Testis (tissue), 3 donors: ENCODE measurements around the gene ADD3. TPM values are rescaled to one million over a fixed set of nuclear protein-coding genes. Genes with fewer than 3 reads are reported as not detected.

Experiments
- DNase-seq: peaks from one replicate; pipeline ENCODE4 v3.0.0-alpha.2; 2019
- H3K27ac ChIP-seq, 2 donors: fragments of 200-600 bp; sonication (generic); one replicate each; pipeline ENCODE4 v1.5.1; 2019
- H3K27me3 ChIP-seq: fragments of 200-600 bp; sonication (generic); one replicate; pipeline ENCODE4 v1.5.1; 2019
- H3K36me3 ChIP-seq: fragments of 200-600 bp; sonication (generic); one replicate; pipeline ENCODE4 v1.5.1; 2017; ENCODE audit warnings: low read depth; ENCODE audit errors: missing control alignments
- H3K4me1 ChIP-seq: fragments of 200-600 bp; sonication (generic); one replicate; pipeline ENCODE4 v1.5.1; 2019
- H3K4me3 ChIP-seq, 2 donors: fragments of 200-600 bp; sonication (generic); one replicate each; pipeline ENCODE4 v1.5.1; 2017 to 2019
- H3K9me3 ChIP-seq: fragments of 200-600 bp; sonication (generic); one replicate; pipeline ENCODE4 v1.5.1; 2017
- POLR2A ChIP-seq: fragments of 450-650 bp; IDR thresholded peaks from one replicate; pipeline ENCODE4 v1.6.1; 2017; ENCODE audit warnings: antibody characterized with exemption, mild to moderate bottlenecking, moderate library complexity
- WGBS, 2 donors: methylation state at CpG; one replicate each; pipeline ENCODE4 v1.1.5; 2018; 5-methylcytosine and 5-hydroxymethylcytosine counted together
- intact Hi-C: fragments of 100-400 bp; cut with DNase I; formaldehyde crosslinking; loops from one replicate; pipeline ENCODE4 v1.15.1; 2023; ENCODE audit warnings: low total_unique reads
- polyA plus RNA-seq: library from polyadenylated mRNA; stranded (reverse); fragments of 350-450 nt; fragmentation: Illumina TruSeq; extraction: RNeasy Lipid Tissue Mini Kit (QIAGEN cat#74804); gene quantifications from one replicate; pipeline ENCODE4 v1.2.3, GENCODE V29; 2014; ENCODE audit warnings: low read depth, low replicate concordance; ENCODE audit not compliant: insufficient read depth
- total RNA-seq, 2 donors: library from RNA; depleted of rRNA; stranded (reverse); fragments of >200 nt; gene quantifications; one replicate each; pipeline ENCODE4 v1.2.3, GENCODE V29; 2016
- TF ChIP-seq, protein P1 (sequence below), 3 experiments: fragments of 450-650 bp in 2 of 3; fragments of 200-600 bp in 1 of 3; sonication (generic) in 1 of 3; IDR thresholded peaks; one replicate each; pipeline ENCODE4 v1.5.1; 2016 to 2019; ENCODE audit warnings: antibody characterized with exemption in 3 of 3, mild to moderate bottlenecking in 2 of 3, moderate library complexity in 1 of 3

The ADD3 gene
- total and polyA plus RNA-seq, 3 donors from 2014 or later, result 155 to 394 (median 240) TPM

DNA sequence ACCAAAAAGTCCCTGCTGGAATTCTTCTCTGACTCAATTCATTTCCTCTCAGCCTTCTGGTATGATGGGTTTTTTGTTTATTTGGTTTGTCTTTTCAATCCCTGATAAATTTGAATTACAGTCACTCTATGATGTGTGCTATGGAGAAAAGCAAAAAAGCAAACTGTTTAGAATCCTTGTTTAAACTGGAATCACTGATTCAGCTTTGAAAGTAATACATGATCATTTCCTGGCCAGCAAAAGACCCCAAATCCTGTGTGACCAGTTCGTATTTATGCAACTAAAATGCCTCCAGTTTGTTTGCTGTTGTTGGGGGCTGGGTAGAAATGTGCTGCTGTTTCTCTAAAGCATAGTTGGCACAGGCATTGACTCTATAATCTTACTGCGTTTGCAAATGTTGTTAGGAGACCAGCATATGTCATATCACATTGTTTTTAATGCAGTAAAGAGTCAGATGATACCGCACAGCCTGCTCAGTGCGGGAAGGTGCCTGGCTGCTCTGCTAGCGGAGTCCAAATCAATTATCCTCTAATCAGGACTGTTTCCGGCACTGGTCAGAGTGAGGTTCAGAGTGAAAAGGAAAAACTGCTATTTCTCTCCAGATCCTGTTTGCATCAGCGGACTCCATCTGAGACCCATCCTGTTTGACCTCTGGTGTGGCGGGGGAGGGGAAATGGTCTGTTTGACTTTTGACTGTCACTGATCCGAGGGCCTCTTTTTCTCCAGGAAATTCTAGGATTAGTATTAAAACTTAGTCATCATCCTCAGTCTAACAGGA lies 40.6 kb upstream of the ADD3 start:
- Histone ChIP-seq H3K27ac (peak overlapping the region; percentile 31 to 54), H3K9me3 (no peaks in the 10 kb centered on the region), H3K27me3 (no peaks in the 10 kb centered on the region), H3K4me1 (peaks cover 35% of the 10 kb centered on the region), H3K36me3 (no peaks in the 10 kb centered on the region), H3K4me3 (no peak overlapping the region)
- no peak for DNase-seq
- intact Hi-C loops, result no loop called here
- TF ChIP-seq, protein P1, sequence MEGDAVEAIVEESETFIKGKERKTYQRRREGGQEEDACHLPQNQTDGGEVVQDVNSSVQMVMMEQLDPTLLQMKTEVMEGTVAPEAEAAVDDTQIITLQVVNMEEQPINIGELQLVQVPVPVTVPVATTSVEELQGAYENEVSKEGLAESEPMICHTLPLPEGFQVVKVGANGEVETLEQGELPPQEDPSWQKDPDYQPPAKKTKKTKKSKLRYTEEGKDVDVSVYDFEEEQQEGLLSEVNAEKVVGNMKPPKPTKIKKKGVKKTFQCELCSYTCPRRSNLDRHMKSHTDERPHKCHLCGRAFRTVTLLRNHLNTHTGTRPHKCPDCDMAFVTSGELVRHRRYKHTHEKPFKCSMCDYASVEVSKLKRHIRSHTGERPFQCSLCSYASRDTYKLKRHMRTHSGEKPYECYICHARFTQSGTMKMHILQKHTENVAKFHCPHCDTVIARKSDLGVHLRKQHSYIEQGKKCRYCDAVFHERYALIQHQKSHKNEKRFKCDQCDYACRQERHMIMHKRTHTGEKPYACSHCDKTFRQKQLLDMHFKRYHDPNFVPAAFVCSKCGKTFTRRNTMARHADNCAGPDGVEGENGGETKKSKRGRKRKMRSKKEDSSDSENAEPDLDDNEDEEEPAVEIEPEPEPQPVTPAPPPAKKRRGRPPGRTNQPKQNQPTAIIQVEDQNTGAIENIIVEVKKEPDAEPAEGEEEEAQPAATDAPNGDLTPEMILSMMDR (IDR thresholded peaks at IDR 0.05), result no peak
- TF ChIP-seq POLR2A, result no peak
- WGBS, 2 donors, result 42 to 49% methylated on average over 9 of the region's 9 CpGs

DNA sequence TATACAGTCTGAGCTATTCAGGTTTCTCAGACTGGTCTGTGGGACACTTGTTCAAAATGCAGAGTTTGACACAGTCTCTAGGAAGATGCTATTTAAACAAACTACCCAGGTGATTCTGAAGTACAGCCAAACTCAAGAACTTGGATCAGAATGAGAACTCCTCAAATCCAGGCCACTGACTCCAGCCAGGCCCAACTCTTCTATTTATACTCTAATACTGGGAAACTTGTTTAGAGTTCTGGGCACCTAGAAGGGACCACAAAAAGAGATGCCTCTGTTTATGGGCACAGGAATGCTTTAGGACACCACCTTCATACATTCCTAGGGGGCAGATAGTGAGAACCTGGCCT lies 40.1 kb upstream of the ADD3 start:
- Histone ChIP-seq H3K4me1 (peaks cover 30% of the 10 kb centered on the region), H3K36me3 (no peaks in the 10 kb centered on the region)
- intact Hi-C loops, result no loop called here

DNA sequence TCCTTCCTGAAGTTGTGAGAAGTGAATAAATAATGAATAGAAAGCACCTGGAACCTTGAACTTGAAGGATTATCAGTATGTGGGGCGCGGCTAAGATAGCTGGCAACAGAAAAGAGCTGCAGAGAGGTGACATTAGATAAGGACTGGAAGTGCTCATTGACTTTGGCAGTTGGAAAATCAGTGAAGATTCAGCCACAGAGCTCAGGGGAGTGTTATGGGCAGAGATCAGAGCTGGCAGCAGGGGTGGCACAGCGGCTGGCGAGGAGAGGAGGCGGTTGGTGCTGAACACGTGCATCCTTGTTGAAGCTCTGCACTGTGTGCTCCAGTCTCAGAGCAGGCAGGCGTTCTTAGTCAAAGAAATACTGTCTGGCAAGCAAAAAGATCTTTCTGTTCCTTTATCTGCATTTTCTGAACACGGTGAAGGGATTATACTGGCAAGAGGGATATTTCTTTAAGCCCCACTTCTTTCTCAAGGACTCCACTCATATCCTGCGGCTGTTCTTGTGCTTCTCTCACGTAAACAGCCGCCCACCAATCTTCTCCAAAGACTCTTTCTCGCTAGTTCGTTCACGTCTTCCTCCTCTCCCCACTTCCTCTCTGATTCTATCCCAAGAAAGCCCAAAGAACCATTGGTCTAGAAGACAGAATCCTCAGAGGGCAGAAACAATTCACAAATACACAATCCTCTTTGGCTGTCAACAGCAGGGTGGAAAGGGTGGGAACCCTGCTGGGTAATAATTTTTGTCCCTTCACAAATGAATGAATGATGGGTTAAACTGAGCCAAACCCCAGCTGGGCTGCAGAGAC lies 38.6 kb upstream of the ADD3 start:
- H3K4me1 ChIP-seq, result peaks cover 30% of the 10 kb centered on the region
- H3K27ac ChIP-seq, result peak overlapping the region; percentile 69 to 84
- no peak for TF ChIP-seq POLR2A
- TF ChIP-seq, protein P1 (IDR thresholded peaks at IDR 0.05), result no peak
- no peaks in the 10 kb centered on the region for H3K9me3 ChIP-seq
- no peaks in the 10 kb centered on the region for H3K36me3 ChIP-seq
- H3K4me3 ChIP-seq, result no peak overlapping the region
- intact Hi-C loops, result no loop called here
- peak; percentile 77 for DNase-seq
- WGBS, 2 donors, result 33 to 39% methylated on average over 14 of the region's 14 CpGs
- H3K27me3 ChIP-seq, result no peaks in the 10 kb centered on the region

More for the DNA sequence above, 40.1 kb upstream of the ADD3 start:
- no peak for DNase-seq
- peak overlapping the region; percentile 31 to 54 for H3K27ac ChIP-seq
- no peaks in the 10 kb centered on the region for H3K27me3 ChIP-seq
- TF ChIP-seq, protein P1 (IDR thresholded peaks at IDR 0.05), result no peak
- no peak for TF ChIP-seq POLR2A
- H3K4me3 ChIP-seq, result no peak overlapping the region
- H3K9me3 ChIP-seq, result no peaks in the 10 kb centered on the region

DNA sequence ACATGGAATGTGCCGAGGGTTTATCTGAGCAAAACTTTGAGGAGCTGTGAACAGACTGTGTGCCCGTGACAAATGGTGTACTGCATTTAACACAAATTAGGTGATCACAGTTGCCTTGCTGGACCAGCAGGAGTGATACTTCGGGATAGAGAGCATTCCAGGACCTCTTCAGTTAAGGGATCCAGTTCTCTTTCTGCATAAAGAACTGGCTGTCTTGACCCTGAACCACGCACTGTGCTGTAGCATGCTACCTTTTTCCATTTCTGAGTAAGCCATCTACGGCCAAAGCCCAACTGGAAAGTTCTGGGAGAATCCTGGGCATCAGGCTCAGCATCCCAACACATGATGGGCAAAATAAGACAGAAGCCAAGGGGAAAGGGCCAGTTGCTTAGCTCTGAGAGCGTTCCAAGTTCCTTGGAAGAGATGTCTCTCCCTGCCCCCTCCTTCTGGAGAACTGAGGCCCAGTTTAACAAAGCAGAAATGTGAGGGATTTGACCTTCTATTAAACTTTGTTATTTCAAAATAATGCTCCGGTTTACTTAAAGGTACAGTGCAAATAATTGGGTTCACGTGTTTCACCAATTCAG lies 37.9 kb upstream of the ADD3 start:
- no peaks in the 10 kb centered on the region for H3K9me3 ChIP-seq
- H3K27ac ChIP-seq, result peak overlapping the region; percentile 69 to 84
- H3K36me3 ChIP-seq, result no peaks in the 10 kb centered on the region
- no peak for TF ChIP-seq POLR2A
- TF ChIP-seq, protein P1 (IDR thresholded peaks at IDR 0.05), result peak in 1 of 3 experiments; percentile 16
- intact Hi-C loops, result no loop called here
- H3K4me1 ChIP-seq, result peaks cover 32% of the 10 kb centered on the region
- peak; percentile 46 for DNase-seq
- H3K27me3 ChIP-seq, result no peaks in the 10 kb centered on the region
- WGBS, 2 donors, result 28 to 54% methylated on average over 8 of the region's 8 CpGs
- no peak overlapping the region for H3K4me3 ChIP-seq
